ENCODE measurements around the gene PDE3A.
"Not testable (repeated sequence)": the region's sequence is repeated elsewhere in the genome, so short reads cannot be mapped to it uniquely, and the experiment has no call there.

PDE3A gene

GRCh38 chr12:20368114-20368650, at the start of gene PDE3A:
Gene PDE3A (plus strand): TSS chr12:20368537. CDS start chr12:20369285, 748 bp downstream.
- peak within 1 kb of the TSS; percentile 72 for H3K4me3 ChIP-seq (ENCODE audit: control insufficient read depth, low read depth, low read length)
- DNase-seq (ENCODE audit: low read depth): peak; percentile 44
- TF ChIP-seq, protein P1, sequence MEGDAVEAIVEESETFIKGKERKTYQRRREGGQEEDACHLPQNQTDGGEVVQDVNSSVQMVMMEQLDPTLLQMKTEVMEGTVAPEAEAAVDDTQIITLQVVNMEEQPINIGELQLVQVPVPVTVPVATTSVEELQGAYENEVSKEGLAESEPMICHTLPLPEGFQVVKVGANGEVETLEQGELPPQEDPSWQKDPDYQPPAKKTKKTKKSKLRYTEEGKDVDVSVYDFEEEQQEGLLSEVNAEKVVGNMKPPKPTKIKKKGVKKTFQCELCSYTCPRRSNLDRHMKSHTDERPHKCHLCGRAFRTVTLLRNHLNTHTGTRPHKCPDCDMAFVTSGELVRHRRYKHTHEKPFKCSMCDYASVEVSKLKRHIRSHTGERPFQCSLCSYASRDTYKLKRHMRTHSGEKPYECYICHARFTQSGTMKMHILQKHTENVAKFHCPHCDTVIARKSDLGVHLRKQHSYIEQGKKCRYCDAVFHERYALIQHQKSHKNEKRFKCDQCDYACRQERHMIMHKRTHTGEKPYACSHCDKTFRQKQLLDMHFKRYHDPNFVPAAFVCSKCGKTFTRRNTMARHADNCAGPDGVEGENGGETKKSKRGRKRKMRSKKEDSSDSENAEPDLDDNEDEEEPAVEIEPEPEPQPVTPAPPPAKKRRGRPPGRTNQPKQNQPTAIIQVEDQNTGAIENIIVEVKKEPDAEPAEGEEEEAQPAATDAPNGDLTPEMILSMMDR (IDR thresholded peaks at IDR 0.05; ENCODE audit: control insufficient read depth, insufficient read depth, low read depth, low read length, missing control alignments): peak; percentile 24

- no peak for DNase-seq (ENCODE audit: low read depth)
- H3K4me3 ChIP-seq (ENCODE audit: control insufficient read depth, low read depth, low read length): no peak overlapping the region
- TF ChIP-seq, protein P1 (IDR thresholded peaks at IDR 0.05; ENCODE audit: control insufficient read depth, insufficient read depth, low read depth, low read length, missing control alignments): no peak
Measured at GRCh38 chr12:20319366-20319765, 49.0 kb upstream of the PDE3A start.

DNA sequence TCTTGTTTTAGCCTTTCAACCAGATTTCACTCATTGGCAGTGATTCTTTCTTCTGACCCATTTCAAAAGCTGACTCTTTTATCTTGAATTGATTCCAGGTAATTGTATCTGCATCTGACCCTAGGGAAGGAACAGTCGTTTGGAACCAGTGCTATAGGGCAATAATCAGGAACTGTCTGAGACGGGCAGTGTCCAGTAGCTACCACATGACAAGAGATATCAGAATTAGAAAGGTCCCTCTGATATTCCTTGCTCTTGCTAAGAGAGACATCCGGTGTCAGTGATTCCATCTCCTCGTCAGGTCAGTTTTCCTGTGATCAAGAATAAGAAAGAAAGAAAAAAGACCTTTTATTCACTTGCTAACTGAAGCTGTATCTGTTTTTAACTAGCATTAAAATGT, 47.8 kb upstream of the PDE3A start:
- no peak for DNase-seq (ENCODE audit: low read depth)
- TF ChIP-seq, protein P1 (IDR thresholded peaks at IDR 0.05; ENCODE audit: control insufficient read depth, insufficient read depth, low read depth, low read length, missing control alignments): no peak
- H3K4me3 ChIP-seq (ENCODE audit: control insufficient read depth, low read depth, low read length): no peak overlapping the region

DNA sequence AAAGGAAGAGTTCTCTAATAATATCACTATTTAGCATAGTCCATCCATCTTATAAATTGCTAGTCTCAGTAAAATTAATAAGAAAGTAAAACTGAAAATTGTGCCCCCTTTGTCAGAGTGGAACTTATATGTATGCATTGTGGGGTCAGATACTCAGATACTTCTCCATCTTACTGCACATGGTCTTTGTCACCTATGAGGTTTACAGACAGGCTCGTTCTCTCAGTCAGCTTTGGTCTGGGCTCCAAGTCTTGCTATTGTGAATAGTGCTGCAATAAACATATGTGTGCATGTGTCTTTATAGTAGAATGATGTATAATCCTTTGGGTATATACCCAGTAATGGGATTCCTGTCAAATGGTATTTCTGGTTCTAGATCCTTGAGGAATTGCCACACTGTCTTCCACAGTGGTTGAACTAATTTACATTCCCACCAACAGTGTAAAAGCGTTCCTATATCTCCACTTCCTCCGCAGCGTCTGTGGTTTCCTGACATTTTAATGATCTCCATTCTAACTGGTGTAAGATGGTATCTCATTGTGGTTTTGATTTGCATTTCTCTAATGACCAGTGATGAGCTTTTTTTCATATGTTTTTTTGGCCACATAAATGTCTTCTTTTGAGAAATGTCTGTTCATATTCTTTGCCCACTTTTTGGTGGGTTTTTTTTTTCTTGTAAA, 37.4 kb upstream of the PDE3A start:
- not testable (repeated sequence) for DNase-seq (ENCODE audit: low read depth)

GRCh38 chr12:20339060-20339459, 29.3 kb upstream of the PDE3A start:
- H3K4me3 ChIP-seq (ENCODE audit: control insufficient read depth, low read depth, low read length): no peak overlapping the region
- TF ChIP-seq, protein P1 (IDR thresholded peaks at IDR 0.05; ENCODE audit: control insufficient read depth, insufficient read depth, low read depth, low read length, missing control alignments): no peak
- DNase-seq (ENCODE audit: low read depth): no peak

More for the DNA sequence above, 37.4 kb upstream of the PDE3A start:
- H3K4me3 ChIP-seq (ENCODE audit: control insufficient read depth, low read depth, low read length): not testable (repeated sequence)

DNA sequence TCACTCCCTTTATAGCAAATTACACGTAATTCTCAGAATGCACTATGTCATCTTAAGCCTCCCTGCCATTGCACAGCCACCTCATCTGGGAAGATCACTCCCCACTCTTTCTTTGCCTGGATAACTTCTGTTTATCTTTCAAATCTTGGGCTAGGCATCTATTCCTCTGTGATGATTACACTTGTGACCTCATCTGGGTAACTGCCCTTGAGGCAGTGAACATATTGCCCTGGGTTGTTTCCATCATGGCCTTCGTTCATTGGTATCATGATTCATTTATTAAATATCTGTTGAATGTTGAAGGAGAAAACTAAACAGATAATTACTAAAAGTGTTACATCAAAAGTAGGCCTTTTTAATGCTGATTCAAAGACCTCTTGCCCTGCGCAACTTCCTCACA, 26.2 kb upstream of the PDE3A start:
- TF ChIP-seq, protein P1 (IDR thresholded peaks at IDR 0.05; ENCODE audit: control insufficient read depth, insufficient read depth, low read depth, low read length, missing control alignments): no peak
- no peak overlapping the region for H3K4me3 ChIP-seq (ENCODE audit: control insufficient read depth, low read depth, low read length)
- peak; percentile 18 for DNase-seq (ENCODE audit: low read depth)

- no peak overlapping the region for H3K4me3 ChIP-seq (ENCODE audit: control insufficient read depth, low read depth, low read length)
- TF ChIP-seq, protein P1 (IDR thresholded peaks at IDR 0.05; ENCODE audit: control insufficient read depth, insufficient read depth, low read depth, low read length, missing control alignments): no peak
- DNase-seq (ENCODE audit: low read depth): no peak
Measured at GRCh38 chr12:20345866-20346265, 22.5 kb upstream of the PDE3A start.
